ENCODE results near the gene ATP9B. TPM values are rescaled to one million over a fixed set of nuclear protein-coding genes. Genes with fewer than 3 reads are reported as not detected.
A peak's percentile ranks its signal among the peaks of the same experiment; 100 is the strongest.

Gene ATP9B
- 10 to 100 TPM; 31.4 to 36.7 (median 31.7) TPM for polyA plus RNA-seq (ENCODE audit: insufficient read length in 3 of 3)

- peak; percentile 92 to 95 (median 94) for DNase-seq (ENCODE audit: low read depth in 3 of 3, low spot score in 2 of 3)
These were observed at the start of gene ATP9B for GRCh38 chr18:79068937-79069716. Gene ATP9B, plus strand, starts transcription at chr18:79069394. Its CDS starts 17 bp downstream, at chr18:79069411.

- DNase-seq (ENCODE audit: low read depth in 3 of 3, low spot score in 2 of 3) = peak in 1 of 3 donors; percentile 15
These were observed 49.3 kb upstream of the ATP9B start for GRCh38 chr18:79019881-79020280.

GRCh38 chr18:79022603-79023002 is 46.6 kb upstream of the ATP9B start:
- DNase-seq (ENCODE audit: low read depth in 3 of 3, low spot score in 2 of 3) = no peak

GRCh38 chr18:79026491-79026890 is 42.7 kb upstream of the ATP9B start:
- no peak for DNase-seq (ENCODE audit: low read depth in 3 of 3, low spot score in 2 of 3)

GRCh38 chr18:79030680-79031079 is 38.5 kb upstream of the ATP9B start:
- DNase-seq (ENCODE audit: low read depth in 3 of 3, low spot score in 2 of 3) = no peak

GRCh38 chr18:79042276-79042675 is 26.9 kb upstream of the ATP9B start:
- DNase-seq (ENCODE audit: low read depth in 3 of 3, low spot score in 2 of 3) = no peak

GRCh38 chr18:79043288-79043687 is 25.9 kb upstream of the ATP9B start:
- DNase-seq (ENCODE audit: low read depth in 3 of 3, low spot score in 2 of 3) = no peak

GRCh38 chr18:79046522-79046921 is 22.7 kb upstream of the ATP9B start:
- DNase-seq (ENCODE audit: low read depth in 3 of 3, low spot score in 2 of 3) = no peak

- no peak for DNase-seq (ENCODE audit: low read depth in 3 of 3, low spot score in 2 of 3)
These were observed 21.5 kb upstream of the ATP9B start for GRCh38 chr18:79047556-79048244.

- no peak for DNase-seq (ENCODE audit: low read depth in 3 of 3, low spot score in 2 of 3)
These were observed 21.0 kb upstream of the ATP9B start for GRCh38 chr18:79048245-79048632.

GRCh38 chr18:79049506-79049905 is 19.7 kb upstream of the ATP9B start:
- no peak for DNase-seq (ENCODE audit: low read depth in 3 of 3, low spot score in 2 of 3)

- DNase-seq (ENCODE audit: low read depth in 3 of 3, low spot score in 2 of 3) = no peak
These were observed 19.2 kb upstream of the ATP9B start for GRCh38 chr18:79050005-79050404.

GRCh38 chr18:79056827-79057367 is 12.3 kb upstream of the ATP9B start:
- no peak for DNase-seq (ENCODE audit: low read depth in 3 of 3, low spot score in 2 of 3)

GRCh38 chr18:79058007-79058406 is 11.2 kb upstream of the ATP9B start:
- no peak for DNase-seq (ENCODE audit: low read depth in 3 of 3, low spot score in 2 of 3)

GRCh38 chr18:79062806-79063205 is 6.4 kb upstream of the ATP9B start:
- DNase-seq (ENCODE audit: low read depth in 3 of 3, low spot score in 2 of 3) = no peak

GRCh38 chr18:79064228-79064627 is 5.0 kb upstream of the ATP9B start:
- DNase-seq (ENCODE audit: low read depth in 3 of 3, low spot score in 2 of 3) = no peak

- DNase-seq (ENCODE audit: low read depth in 3 of 3, low spot score in 2 of 3) = no peak
These were observed 3.4 kb upstream of the ATP9B start for GRCh38 chr18:79065802-79066201.

- no peak for DNase-seq (ENCODE audit: low read depth in 3 of 3, low spot score in 2 of 3)
These were observed 1.6 kb upstream of the ATP9B start for GRCh38 chr18:79067611-79068010.

GRCh38 chr18:79068341-79068936 is 755 bp upstream of the ATP9B start:
- peak in 2 of 3 donors; percentile 32 to 50 for DNase-seq (ENCODE audit: low read depth in 3 of 3, low spot score in 2 of 3)

- peak in 2 of 3 donors; percentile 21 to 23 for DNase-seq (ENCODE audit: low read depth in 3 of 3, low spot score in 2 of 3)
These were observed 540 bp downstream of the ATP9B start for GRCh38 chr18:79069717-79070151.

GRCh38 chr18:79070486-79070885 is 1.3 kb downstream of the ATP9B start:
- no peak for DNase-seq (ENCODE audit: low read depth in 3 of 3, low spot score in 2 of 3)
